MM.1S (cell line): ENCODE data around the gene KIRREL3.

Experiments
- DNase-seq: peaks from one replicate; pipeline ENCODE4 v3.0.0-alpha.2; 2015
- H2AFZ ChIP-seq: fragments of 300-600 bp; sonication (generic); 2 replicates; pipeline ENCODE4 v1.6.0; 2016; ENCODE audit warnings: antibody characterized with exemption, low read length
- H3F3A ChIP-seq: fragments of 300-600 bp; sonication (generic); 2 replicates; pipeline ENCODE4 v1.6.1; 2016; ENCODE audit warnings: mild to moderate bottlenecking, antibody characterized with exemption, low read length, moderate library complexity, mixed read lengths; ENCODE audit not compliant: insufficient read depth
- H3K27ac ChIP-seq: fragments of 300-600 bp; sonication (generic); 2 replicates; pipeline ENCODE4 v1.5.1; 2016; ENCODE audit warnings: mild to moderate bottlenecking, low read length
- H3K27me3 ChIP-seq: fragments of 300-600 bp; sonication (generic); replicated peaks from 2 replicates; pipeline ENCODE4 v1.6.0; 2016; ENCODE audit warnings: low read length; ENCODE audit not compliant: insufficient read depth
- H3K36me3 ChIP-seq: fragments of 300-600 bp; sonication (generic); replicated peaks from 2 replicates; pipeline ENCODE4 v1.6.1; 2016; ENCODE audit warnings: mild to moderate bottlenecking, low read length, mixed read lengths; ENCODE audit not compliant: insufficient read depth
- H3K4me1 ChIP-seq: fragments of 300-600 bp; sonication (generic); 2 replicates; pipeline ENCODE4 v1.6.1; 2016; ENCODE audit warnings: low read length, mixed read lengths
- H3K4me2 ChIP-seq: fragments of 300-600 bp; sonication (generic); 2 replicates; pipeline ENCODE4 v1.6.0; 2016; ENCODE audit warnings: low read depth, low read length
- H3K4me3 ChIP-seq: fragments of 300-600 bp; sonication (generic); 2 replicates; pipeline ENCODE4 v1.5.1; 2016; ENCODE audit warnings: low read length, mixed read lengths
- H3K79me2 ChIP-seq: fragments of 300-600 bp; sonication (generic); 2 replicates; pipeline ENCODE4 v1.6.1; 2016; ENCODE audit warnings: mixed run types, low read length, mixed read lengths
- H3K9ac ChIP-seq: fragments of 300-600 bp; sonication (generic); 2 replicates; pipeline ENCODE4 v1.6.1; 2016; ENCODE audit warnings: low read length, mixed read lengths
- H3K9me2 ChIP-seq: fragments of 300-600 bp; sonication (generic); replicated peaks from 2 replicates; pipeline ENCODE4 v1.6.1; 2016; ENCODE audit warnings: mild to moderate bottlenecking, low read length, mixed read lengths; ENCODE audit not compliant: insufficient read depth
- H3K9me3 ChIP-seq: fragments of 300-600 bp; sonication (generic); replicated peaks from 2 replicates; pipeline ENCODE4 v1.6.1; 2016; ENCODE audit warnings: mild to moderate bottlenecking, low read length, mixed read lengths; ENCODE audit not compliant: insufficient read depth
- H4K20me1 ChIP-seq: fragments of 300-600 bp; sonication (generic); 2 replicates; pipeline ENCODE4 v1.6.1; 2016; ENCODE audit warnings: mild to moderate bottlenecking, low read length, moderate library complexity, mixed read lengths; ENCODE audit not compliant: insufficient read depth
- CTCF ChIP-seq: fragments of 300-600 bp; sonication (generic); IDR thresholded peaks from 2 replicates; pipeline ENCODE4 v1.5.1; 2016; ENCODE audit warnings: antibody characterized with exemption, low read length, mixed read lengths
- EZH2 ChIP-seq: fragments of 300-600 bp; sonication (generic); optimal IDR thresholded peaks from 2 replicates; pipeline ENCODE3; 2017; ENCODE audit warnings: low read depth, mild to moderate bottlenecking, antibody characterized with exemption, low read length, mixed read lengths
- EZH2phosphoT487 ChIP-seq: fragments of 300-600 bp; sonication (generic); IDR thresholded peaks from 2 replicates; pipeline ENCODE4 v1.6.1; 2018; ENCODE audit warnings: antibody characterized with exemption, low read length

Gene KIRREL3

DNA sequence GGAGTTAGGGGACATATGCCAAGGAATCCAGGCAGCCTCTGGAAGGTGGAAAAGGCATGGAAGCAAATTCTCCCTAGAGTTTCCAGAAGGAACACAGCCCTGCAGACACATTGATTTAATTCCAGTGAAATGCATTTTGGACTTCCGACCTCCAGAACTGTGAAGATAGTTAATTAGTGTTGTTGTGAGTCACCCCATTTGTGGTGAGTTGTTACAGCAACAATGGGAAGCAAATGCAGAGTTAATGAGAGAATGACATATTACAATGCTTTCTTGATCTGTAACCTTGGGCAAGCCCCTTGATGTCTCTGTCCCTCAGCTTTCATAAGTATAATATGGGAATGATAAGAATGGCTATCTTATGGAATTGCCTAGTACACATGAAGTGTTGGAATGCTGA, 178.7 kb downstream of the KIRREL3 start:
- no peak overlapping the region for H3K4me3 ChIP-seq
- no peaks in the 10 kb centered on the region for H3F3A ChIP-seq
- H3K4me2 ChIP-seq, result no peak overlapping the region
- DNase-seq, result no peak
- no peaks in the 10 kb centered on the region for H3K27me3 ChIP-seq
- H3K79me2 ChIP-seq, result no peaks in the 10 kb centered on the region
- no peak overlapping the region for H2AFZ ChIP-seq
- H4K20me1 ChIP-seq, result no peaks in the 10 kb centered on the region
- H3K36me3 ChIP-seq, result no peaks in the 10 kb centered on the region
- no peak overlapping the region for H3K9ac ChIP-seq
- H3K9me3 ChIP-seq, result no peaks in the 10 kb centered on the region
- no peaks in the 10 kb centered on the region for H3K9me2 ChIP-seq
- no peak overlapping the region for H3K27ac ChIP-seq
- H3K4me1 ChIP-seq, result peaks cover 7% of the 10 kb centered on the region
- TF ChIP-seq EZH2, result no peak
- TF ChIP-seq CTCF, result no peak

DNA sequence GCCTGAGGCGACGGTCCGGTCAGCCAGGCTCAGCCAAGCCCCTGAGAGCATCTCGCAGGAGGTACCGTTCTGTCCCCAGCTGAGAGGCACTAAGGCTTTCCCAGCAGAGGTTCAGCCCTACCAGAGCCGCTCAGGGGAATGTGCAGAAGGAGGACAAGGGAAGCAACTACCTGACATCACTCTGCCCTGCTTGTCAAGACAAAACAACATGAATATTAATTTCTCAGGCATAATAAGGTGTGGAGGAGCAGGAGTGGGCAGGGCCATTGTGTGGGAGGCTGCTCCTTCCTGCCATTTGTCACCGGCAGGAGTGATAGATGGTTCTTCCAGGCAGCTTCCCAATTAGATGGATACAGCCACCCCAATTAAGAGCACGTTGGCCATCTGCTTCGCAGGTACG, 181.4 kb downstream of the KIRREL3 start:
- H3K27ac ChIP-seq, result no peak overlapping the region
- H3K4me1 ChIP-seq, result peaks cover 13% of the 10 kb centered on the region
- H3K27me3 ChIP-seq, result no peaks in the 10 kb centered on the region
- H3F3A ChIP-seq, result no peaks in the 10 kb centered on the region
- H3K79me2 ChIP-seq, result no peaks in the 10 kb centered on the region
- no peaks in the 10 kb centered on the region for H3K9me3 ChIP-seq
- no peak overlapping the region for H3K4me2 ChIP-seq
- no peaks in the 10 kb centered on the region for H4K20me1 ChIP-seq
- no peak for DNase-seq
- no peaks in the 10 kb centered on the region for H3K9me2 ChIP-seq
- no peaks in the 10 kb centered on the region for H3K36me3 ChIP-seq
- H3K4me3 ChIP-seq, result no peak overlapping the region
- H2AFZ ChIP-seq, result no peak overlapping the region
- TF ChIP-seq EZH2 (no peak), EZH2phosphoT487 (no peak), CTCF (no peak)
- H3K9ac ChIP-seq, result no peak overlapping the region

DNA sequence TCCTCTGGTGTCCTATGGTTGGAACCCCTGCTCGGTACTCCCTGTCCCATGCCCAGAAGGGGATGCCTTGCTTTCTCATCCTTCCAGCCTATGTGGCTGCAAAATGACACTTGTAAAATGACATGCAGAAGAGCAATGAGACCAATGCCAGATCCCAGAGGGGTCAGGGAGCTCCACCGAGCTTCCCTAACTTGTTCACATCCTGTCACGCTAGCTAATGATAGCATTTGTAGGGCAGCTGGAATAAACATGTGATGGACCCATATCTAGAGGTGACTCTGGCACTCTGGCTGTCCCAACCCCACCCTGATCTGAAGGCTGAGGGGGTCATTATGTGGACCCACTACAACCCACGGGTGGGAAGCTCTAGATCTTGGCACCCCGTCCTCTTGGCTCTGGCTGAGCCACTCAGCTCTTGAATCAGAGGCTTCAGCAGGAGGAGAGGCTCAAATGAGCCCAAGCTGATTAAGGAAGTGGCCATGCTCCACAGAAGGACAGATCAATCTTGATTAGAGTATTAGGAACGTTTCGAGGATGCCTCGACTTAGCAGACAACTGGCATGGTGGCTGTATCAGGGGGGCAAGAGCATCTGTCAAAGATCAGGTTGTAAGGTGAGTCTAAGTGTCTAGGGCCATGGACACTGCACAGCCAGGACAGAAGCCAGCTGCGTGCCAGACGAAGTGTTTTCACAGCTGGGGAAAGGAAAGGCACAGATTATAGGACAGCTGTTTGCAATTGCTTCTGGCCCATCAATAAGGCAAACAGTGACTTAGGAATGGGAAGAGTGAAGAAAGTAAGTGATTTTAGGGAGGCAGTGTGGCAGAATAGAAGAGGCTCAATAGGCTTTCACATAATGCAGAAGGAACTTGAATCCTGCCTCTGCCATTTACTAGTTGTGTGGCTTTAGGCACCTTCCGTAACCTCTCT, 182.8 kb downstream of the KIRREL3 start:
- Histone ChIP-seq H3K4me2 (no peak overlapping the region), H3K36me3 (no peaks in the 10 kb centered on the region), H3K27ac (no peak overlapping the region)

More for the DNA sequence above, 182.8 kb downstream of the KIRREL3 start:
- Histone ChIP-seq H3K4me1 (peaks cover 13% of the 10 kb centered on the region), H3K9me2 (no peaks in the 10 kb centered on the region), H3K27me3 (no peaks in the 10 kb centered on the region), H3K9ac (no peak overlapping the region), H2AFZ (no peak overlapping the region), H4K20me1 (no peaks in the 10 kb centered on the region), H3F3A (no peaks in the 10 kb centered on the region), H3K9me3 (no peaks in the 10 kb centered on the region), H3K4me3 (no peak overlapping the region), H3K79me2 (no peaks in the 10 kb centered on the region)
- TF ChIP-seq EZH2 (no peak), CTCF (no peak), EZH2phosphoT487 (no peak)
- DNase-seq, result no peak
